Prostate gland (tissue), 2 donors: ENCODE results near the gene PTEN. TPM values are rescaled to one million over a fixed set of nuclear protein-coding genes. Genes with fewer than 3 reads are reported as not detected.

Experiments
- DNase-seq: peaks from one replicate; pipeline ENCODE4 v3.0.0-alpha.2; 2019; ENCODE audit warnings: low spot score
- H3K27ac ChIP-seq, 2 donors: fragments of 200-600 bp; sonication (generic); 2 replicates each; pipeline ENCODE4 v1.5.1; 2017 to 2019
- H3K27me3 ChIP-seq: fragments of 200-600 bp; sonication (generic); replicated peaks from 2 replicates; pipeline ENCODE4 v1.5.1; 2019; ENCODE audit not compliant: insufficient read depth
- H3K36me3 ChIP-seq, 2 donors: fragments of 200-600 bp; sonication (generic); 1 replicate in 1 of 2; 2 replicates in 1 of 2; pipeline versions ENCODE4 v1.5.1 to v1.8.1; 2017 to 2019
- H3K4me1 ChIP-seq: fragments of 200-600 bp; sonication (generic); replicated peaks from 2 replicates; pipeline ENCODE4 v1.5.1; 2019
- H3K4me3 ChIP-seq, 2 donors: fragments of 200-600 bp; sonication (generic); 2 replicates each; pipeline ENCODE4 v1.5.1; 2017 to 2019
- H3K9me3 ChIP-seq: fragments of 200-600 bp; sonication (generic); 2 replicates; pipeline ENCODE4 v1.5.1; 2017
- POLR2A ChIP-seq: fragments of 450-650 bp; IDR thresholded peaks from one replicate; pipeline ENCODE4 v1.6.1; 2016; ENCODE audit warnings: antibody characterized with exemption, mild to moderate bottlenecking
- POLR2AphosphoS5 ChIP-seq: sonication (generic); formaldehyde crosslinking; IDR thresholded peaks from one replicate; pipeline ENCODE4 v1.6.1; 2017; ENCODE audit warnings: antibody characterized with exemption
- WGBS: methylation state at CpG from one replicate; pipeline ENCODE4 v1.1.5; 2018; 5-methylcytosine and 5-hydroxymethylcytosine counted together
- intact Hi-C: fragments of 100-400 bp; cut with DNase I; formaldehyde crosslinking; loops from one replicate; pipeline ENCODE4 v1.14.2; 2022
- total RNA-seq, 2 donors: library from RNA; depleted of rRNA; stranded (reverse); fragments of >200 nt; gene quantifications; one replicate each; pipeline ENCODE4 v1.1.0, GENCODE V29; 2016
- TF ChIP-seq, protein P1 (sequence below), 4 experiments: fragments of 200-600 bp in 2 of 4; fragments of 450-650 bp in 2 of 4; sonication (generic) in 2 of 4; IDR thresholded peaks; 1 replicate in 3 of 4; 2 replicates in 1 of 4; pipeline ENCODE4 v1.5.1; 2016 to 2019; ENCODE audit warnings: antibody characterized with exemption in 4 of 4, mild to moderate bottlenecking in 2 of 4, moderate library complexity in 2 of 4

The PTEN gene
- total RNA-seq, 2 donors from 2014 or later = 85.8 to 90.2 TPM

DNA sequence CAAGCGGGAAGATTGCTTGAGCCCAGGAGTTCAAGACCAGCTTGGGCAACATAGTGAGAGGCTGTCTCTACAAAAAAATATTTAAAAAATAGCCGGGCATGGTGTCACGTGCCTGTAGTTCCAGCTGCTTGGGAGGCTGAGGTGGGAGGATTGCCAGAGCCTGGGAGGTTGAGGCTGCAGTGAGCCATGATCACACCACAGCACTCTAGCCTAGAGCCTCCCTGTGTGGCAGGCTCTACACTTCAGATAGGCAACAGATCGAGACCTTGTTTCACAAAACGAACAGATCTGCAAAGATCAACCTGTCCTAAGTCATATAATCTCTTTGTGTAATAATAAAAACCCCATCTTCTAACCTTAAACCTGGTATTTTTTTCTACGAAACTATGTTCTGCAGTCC lies 76.8 kb downstream of the PTEN start:
- no peak for DNase-seq
- intact Hi-C loops = no loop called here
- H3K4me3 ChIP-seq = no peak overlapping the region
- no peaks in the 10 kb centered on the region for H3K36me3 ChIP-seq
- TF ChIP-seq POLR2A (no peak), POLR2AphosphoS5 (no peak)
- TF ChIP-seq, protein P1, sequence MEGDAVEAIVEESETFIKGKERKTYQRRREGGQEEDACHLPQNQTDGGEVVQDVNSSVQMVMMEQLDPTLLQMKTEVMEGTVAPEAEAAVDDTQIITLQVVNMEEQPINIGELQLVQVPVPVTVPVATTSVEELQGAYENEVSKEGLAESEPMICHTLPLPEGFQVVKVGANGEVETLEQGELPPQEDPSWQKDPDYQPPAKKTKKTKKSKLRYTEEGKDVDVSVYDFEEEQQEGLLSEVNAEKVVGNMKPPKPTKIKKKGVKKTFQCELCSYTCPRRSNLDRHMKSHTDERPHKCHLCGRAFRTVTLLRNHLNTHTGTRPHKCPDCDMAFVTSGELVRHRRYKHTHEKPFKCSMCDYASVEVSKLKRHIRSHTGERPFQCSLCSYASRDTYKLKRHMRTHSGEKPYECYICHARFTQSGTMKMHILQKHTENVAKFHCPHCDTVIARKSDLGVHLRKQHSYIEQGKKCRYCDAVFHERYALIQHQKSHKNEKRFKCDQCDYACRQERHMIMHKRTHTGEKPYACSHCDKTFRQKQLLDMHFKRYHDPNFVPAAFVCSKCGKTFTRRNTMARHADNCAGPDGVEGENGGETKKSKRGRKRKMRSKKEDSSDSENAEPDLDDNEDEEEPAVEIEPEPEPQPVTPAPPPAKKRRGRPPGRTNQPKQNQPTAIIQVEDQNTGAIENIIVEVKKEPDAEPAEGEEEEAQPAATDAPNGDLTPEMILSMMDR (IDR thresholded peaks at IDR 0.05) = no peak
- H3K27me3 ChIP-seq = no peaks in the 10 kb centered on the region
- WGBS = 94% methylated on average over 6 of the region's 6 CpGs
- no peaks in the 10 kb centered on the region for H3K9me3 ChIP-seq
- H3K4me1 ChIP-seq = no peaks in the 10 kb centered on the region
- no peak overlapping the region for H3K27ac ChIP-seq

DNA sequence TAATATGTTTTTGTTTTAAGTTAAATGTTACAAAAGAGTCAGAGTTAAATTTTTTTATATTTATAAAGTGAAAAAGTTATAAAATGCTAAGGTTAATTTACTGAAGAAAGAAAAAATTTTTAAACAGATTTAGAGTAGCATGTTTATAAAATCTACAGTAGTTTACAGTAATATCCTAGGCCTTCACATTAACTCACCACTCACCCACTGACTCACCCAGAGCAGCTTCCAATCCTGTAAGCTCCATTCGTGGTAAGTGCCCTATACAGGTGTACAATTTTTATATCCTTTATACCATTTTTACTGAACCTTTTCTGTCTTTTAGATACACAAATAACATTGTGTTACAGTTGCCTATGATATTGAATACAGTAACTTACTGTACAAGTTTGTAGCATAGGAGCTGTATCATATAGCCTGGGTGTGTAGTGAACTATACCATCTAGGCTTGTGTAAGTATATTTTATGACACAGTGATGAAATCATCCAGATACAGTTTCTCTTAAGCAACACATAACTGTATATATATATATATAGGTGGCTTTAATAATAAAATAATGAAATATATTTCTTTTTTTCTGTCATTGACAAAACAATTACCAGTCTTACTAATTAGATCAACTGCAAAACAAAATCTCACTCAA lies 79.6 kb downstream of the PTEN start:
- Histone ChIP-seq H3K4me3 (no peak overlapping the region), H3K36me3 (no peaks in the 10 kb centered on the region), H3K27me3 (no peaks in the 10 kb centered on the region), H3K9me3 (no peaks in the 10 kb centered on the region), H3K4me1 (no peaks in the 10 kb centered on the region), H3K27ac (no peak overlapping the region)
- no peak for DNase-seq
- TF ChIP-seq POLR2AphosphoS5 = no peak
- TF ChIP-seq, protein P1 (IDR thresholded peaks at IDR 0.05) = no peak
- TF ChIP-seq POLR2A = no peak
- intact Hi-C loops = no loop called here
- WGBS = 84% methylated on average over 1 of the region's 1 CpG

DNA sequence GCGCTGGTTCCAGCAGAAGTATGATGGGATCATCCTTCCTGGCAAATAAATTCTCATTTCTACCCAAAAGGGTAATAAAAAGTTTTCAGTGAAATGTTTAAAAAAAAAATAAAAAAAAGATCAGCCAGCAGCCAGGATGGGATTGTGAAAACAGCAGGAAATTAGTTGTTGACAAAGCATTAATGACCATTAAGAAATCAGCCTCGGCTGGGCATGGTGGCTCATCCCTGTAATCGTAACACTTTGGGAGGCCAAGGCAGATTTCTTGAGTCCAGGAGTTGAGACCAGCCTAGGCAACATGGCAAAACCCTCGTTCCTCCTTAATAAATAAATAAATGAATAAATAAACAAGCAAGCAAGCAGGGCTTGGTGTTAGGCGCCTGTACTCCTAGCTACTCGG lies 82.6 kb downstream of the PTEN start:
- Histone ChIP-seq H3K27ac (no peak overlapping the region), H3K9me3 (no peaks in the 10 kb centered on the region), H3K27me3 (no peaks in the 10 kb centered on the region), H3K36me3 (no peaks in the 10 kb centered on the region), H3K4me1 (no peaks in the 10 kb centered on the region), H3K4me3 (no peak overlapping the region)
- WGBS = 86% methylated on average over 6 of the region's 6 CpGs
- TF ChIP-seq POLR2AphosphoS5 = no peak
- TF ChIP-seq, protein P1 (IDR thresholded peaks at IDR 0.05) = no peak
- TF ChIP-seq POLR2A = no peak
- DNase-seq = no peak
- intact Hi-C loops = no loop called here

DNA sequence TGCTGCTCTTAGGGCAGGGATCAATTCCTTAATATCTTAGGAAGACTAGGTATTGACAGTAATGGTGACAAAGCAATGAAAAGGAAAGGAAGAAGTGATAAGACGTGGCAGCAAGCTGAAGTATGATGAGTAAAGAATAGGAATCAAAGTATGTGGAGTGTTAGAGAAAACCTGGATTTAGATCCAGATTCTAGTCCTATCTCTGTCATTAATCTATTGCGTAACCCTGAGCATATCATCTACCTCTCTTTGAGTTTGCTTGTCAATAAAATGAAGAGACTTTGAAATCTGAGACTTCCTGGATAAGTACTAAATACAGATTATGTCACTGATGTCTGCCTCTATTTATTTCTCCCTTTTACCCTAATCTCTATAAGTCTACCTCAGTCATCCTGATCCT lies 89.2 kb downstream of the PTEN start:
- Histone ChIP-seq H3K27ac (no peak overlapping the region), H3K4me3 (no peak overlapping the region), H3K36me3 (no peaks in the 10 kb centered on the region), H3K4me1 (no peaks in the 10 kb centered on the region), H3K27me3 (no peaks in the 10 kb centered on the region), H3K9me3 (no peaks in the 10 kb centered on the region)
- 47% methylated on average over 2 of the region's 2 CpGs for WGBS
- TF ChIP-seq POLR2AphosphoS5 (no peak), POLR2A (no peak)
- TF ChIP-seq, protein P1 (IDR thresholded peaks at IDR 0.05) = no peak
- no peak for DNase-seq
- intact Hi-C loops = no loop called here

DNA sequence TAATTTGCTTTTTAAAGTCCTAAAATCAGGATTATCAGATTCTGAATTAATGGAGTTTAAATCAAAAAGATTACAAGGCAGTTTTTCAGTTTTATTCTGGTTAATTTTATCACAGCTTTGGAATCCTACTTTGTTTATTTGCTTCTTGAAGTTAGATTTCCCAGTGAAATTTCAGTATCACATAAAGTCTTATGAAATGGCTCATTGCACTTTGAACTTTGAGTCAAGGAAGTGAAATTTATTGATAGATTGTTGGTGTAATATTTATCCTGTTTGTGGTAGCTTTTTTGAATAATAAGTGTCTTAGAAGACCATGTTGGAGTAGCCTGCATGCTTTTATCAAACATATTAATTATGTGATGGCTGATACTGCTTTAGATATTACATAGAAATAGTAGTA lies 92.6 kb downstream of the PTEN start:
- Histone ChIP-seq H3K4me1 (peaks cover under 1% of the 10 kb centered on the region), H3K36me3 (no peaks in the 10 kb centered on the region), H3K27me3 (no peaks in the 10 kb centered on the region), H3K27ac (no peak overlapping the region), H3K4me3 (no peak overlapping the region), H3K9me3 (no peaks in the 10 kb centered on the region)
- no peak for TF ChIP-seq POLR2A
- no peak for TF ChIP-seq POLR2AphosphoS5
- TF ChIP-seq, protein P1 (IDR thresholded peaks at IDR 0.05) = no peak
- no peak for DNase-seq
- intact Hi-C loops = no loop called here
